ENCODE measurements around the gene COQ10A.
A peak's percentile ranks its signal among the peaks of the same experiment; 100 is the strongest.
"Not testable (repeated sequence)": the region's sequence is repeated elsewhere in the genome, so short reads cannot be mapped to it uniquely, and the experiment has no call there.

Gene COQ10A

GRCh38 chr12:56278905-56279304 is 12.2 kb downstream of the COQ10A start:
- no peak for DNase-seq (ENCODE audit: low read depth in 2 of 2)

DNA sequence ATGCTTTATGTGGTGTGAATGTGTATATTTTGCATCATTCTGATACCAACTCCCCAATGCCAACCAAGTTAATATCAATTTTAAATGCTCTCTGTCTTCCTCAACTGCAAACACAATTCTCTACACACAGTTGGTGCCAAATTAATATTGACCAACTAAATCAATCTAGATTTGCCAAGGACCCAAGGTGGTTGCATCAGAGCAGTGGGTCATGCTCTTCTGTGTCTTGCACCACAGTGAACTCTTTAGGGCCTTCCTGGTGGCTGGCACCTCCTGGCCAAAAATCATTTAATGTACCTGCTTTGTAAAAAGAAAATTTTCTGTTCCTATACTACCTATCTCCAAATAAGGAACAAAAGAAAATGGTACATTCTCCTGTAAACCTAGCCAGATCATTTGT is 14.1 kb downstream of the COQ10A start:
- no peak for DNase-seq (ENCODE audit: low read depth in 2 of 2)

DNA sequence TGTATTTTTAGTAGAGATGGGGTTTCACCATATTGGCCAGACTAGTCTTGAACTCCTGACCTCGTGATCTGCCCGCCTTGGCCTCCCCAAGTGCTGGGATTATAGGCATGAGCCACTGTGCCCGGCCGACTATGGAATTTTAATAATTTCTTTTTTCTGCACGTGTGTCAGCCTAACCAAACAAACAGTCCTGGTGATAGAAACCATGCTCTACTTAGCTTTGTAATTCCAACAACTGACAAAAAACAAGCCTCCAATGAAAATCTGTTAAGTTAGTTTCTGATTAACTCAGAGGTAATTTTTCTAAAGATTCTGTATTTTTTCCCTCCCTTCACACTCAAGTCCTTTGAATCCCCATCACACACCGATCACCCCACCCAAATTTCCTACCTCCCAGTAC is 15.3 kb downstream of the COQ10A start:
- DNase-seq (ENCODE audit: low read depth in 2 of 2) = no peak

- no peak for DNase-seq (ENCODE audit: low read depth in 2 of 2)
Observed at GRCh38 chr12:56282579-56282978, 15.8 kb downstream of the COQ10A start.

DNA sequence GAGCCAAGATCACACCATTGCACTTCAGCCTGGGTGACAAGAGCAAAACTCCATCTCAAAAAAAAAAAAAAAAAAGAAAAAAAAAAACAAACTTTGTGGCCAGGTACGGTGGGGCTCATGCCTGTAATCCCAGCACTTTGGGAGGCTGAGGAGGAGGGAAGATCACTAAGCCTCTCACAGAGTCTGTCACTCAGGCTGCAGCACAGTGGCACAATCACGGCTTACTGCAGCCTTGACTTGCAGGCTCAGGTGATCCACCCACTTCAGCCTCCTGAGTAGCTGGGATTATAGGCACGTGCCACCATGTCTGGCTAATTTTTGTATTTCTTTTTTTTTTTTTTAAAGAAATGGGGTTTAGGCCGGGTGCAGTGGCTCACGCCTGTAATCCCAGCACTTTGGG is 17.5 kb downstream of the COQ10A start:
- not testable (repeated sequence) for DNase-seq (ENCODE audit: low read depth in 2 of 2)

GRCh38 chr12:56286044-56286830 is 19.5 kb downstream of the COQ10A start:
- no peak for DNase-seq (ENCODE audit: low read depth in 2 of 2)

DNA sequence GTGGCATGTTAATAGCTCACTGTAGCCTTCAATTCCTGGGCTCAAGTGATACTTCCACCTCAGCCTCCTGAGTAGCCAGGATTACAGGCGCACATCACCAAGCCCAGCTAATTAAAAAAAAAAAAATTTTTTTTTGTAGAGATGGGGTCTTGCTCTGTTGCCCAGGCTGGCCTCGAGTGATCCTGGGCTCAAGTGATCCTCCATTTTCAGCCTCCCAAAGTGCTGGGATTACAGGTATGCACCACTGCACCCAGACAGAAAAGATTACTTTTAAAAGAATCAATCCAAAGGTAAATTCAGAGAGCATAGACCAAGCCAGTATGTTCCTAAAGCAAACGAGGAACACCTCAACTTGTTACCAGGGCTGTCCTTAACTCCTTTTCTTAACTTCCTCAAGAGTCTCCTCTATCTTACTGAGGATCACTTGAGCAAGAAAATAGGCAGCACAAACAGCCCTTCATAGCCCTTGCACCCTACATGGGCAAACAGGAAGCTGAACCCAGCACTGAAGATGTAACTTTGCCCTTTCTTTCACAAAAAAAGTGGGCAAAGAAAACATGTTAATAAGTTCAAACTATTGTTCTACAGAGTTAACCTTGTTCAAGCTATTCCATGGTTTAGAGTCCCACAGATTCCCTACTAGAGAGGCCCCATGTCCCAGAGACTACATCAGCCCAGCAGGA is 22.1 kb downstream of the COQ10A start:
- no peak for DNase-seq (ENCODE audit: low read depth in 2 of 2)

- no peak for DNase-seq (ENCODE audit: low read depth in 2 of 2)
Observed at GRCh38 chr12:56293795-56294194, 27.1 kb downstream of the COQ10A start.

GRCh38 chr12:56296295-56296694 is 29.6 kb downstream of the COQ10A start:
- DNase-seq (ENCODE audit: low read depth in 2 of 2) = no peak

- DNase-seq (ENCODE audit: low read depth in 2 of 2) = no peak
Observed at GRCh38 chr12:56297400-56297799, 30.7 kb downstream of the COQ10A start.

- DNase-seq (ENCODE audit: low read depth in 2 of 2) = no peak
Observed at GRCh38 chr12:56298828-56299227, 32.1 kb downstream of the COQ10A start.

DNA sequence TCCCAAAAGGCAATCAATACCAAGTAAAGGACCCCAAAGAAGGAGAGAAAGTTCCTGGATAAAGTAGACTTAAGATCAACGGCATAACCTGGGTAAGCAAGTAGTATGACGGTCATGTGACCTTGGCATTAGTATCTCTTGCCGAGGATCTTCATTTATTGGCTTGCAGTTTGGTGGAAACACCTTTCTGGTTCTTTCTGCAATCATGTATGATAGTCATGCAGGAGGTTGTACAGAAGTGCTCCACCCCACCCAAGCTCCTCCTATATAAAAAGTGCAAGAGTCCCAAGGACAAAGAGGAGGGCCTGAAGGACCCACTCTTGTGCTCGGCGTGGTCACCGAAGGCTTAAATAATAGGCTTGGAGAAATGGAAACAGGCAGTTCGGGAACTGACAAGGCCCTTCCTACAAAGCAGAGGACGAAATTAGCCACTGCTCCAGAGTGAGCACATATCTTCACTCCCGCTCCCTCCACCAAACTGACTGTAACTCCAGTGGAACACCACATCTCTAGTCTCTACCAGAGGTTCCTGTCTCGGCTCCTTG is 32.6 kb downstream of the COQ10A start:
- no peak for DNase-seq (ENCODE audit: low read depth in 2 of 2)

- peak; percentile 96 to 98 for DNase-seq (ENCODE audit: low read depth in 2 of 2)
Observed at GRCh38 chr12:56299853-56300643, 33.3 kb downstream of the COQ10A start, which contains the start of gene CS. Gene CS (minus strand): TSS chr12:56300330. CDS start chr12:56300201, 129 bp downstream.

DNA sequence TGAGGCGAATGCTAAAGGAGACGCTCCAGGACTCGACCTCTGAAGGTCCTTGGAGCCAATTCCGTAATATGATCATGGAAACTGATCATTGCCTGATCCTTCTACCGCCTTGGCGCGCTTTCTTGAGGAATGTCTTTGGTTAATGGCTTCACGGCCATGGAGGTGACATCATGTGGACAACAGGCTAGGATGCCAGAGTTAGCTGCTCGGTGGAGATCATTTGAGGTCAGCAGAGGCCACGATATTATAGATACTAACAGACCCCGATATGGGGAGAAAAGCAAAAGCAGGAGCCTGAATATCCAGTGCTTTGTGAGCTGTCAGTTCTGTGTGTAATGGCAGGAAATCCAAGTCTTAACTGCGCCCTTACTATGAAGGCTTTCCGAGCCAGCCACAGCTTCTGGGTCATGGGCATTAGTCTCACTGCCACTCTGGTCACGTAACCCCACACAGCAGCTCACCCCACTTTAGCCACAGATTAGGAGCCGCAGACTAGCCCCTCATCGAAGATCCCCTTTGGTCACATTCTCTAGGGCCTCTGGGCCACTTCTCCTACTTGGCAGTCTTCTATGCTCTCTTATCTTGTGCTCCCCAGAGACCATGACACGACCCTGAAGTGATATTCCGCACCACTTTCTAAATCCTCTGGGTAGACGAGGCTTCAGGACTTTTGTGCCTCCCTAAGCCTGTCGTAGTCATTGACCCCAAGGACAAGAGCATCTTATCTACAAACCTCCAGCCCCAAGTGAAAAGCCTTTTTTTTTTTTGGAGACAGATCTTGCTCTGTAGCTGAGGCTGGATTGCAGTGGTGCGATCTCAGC is 34.1 kb downstream of the COQ10A start:
- no peak for DNase-seq (ENCODE audit: low read depth in 2 of 2)

DNA sequence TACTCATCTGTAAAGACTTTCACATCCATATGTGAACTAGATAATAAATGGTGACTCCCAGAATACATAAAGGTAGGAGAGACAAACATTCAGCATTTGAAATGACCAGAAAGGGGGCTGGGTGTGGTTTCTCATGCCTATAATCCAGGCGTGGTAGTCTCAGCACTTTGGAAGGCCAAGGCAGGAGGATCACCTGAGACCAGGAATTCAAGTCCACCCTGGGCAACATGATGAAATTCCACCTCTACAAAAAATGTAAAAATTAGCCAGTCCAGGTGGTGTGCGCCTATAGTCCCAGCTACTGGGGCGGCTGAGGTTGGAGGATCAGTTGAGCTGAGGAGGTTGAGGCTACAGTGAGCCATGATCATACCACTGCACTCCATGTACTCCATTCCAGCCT is 37.5 kb downstream of the COQ10A start:
- no peak for DNase-seq (ENCODE audit: low read depth in 2 of 2)

- no peak for DNase-seq (ENCODE audit: low read depth in 2 of 2)
Observed at GRCh38 chr12:56304872-56305590, 38.3 kb downstream of the COQ10A start.

- no peak for DNase-seq (ENCODE audit: low read depth in 2 of 2)
Observed at GRCh38 chr12:56307221-56307965, 40.7 kb downstream of the COQ10A start.

GRCh38 chr12:56308714-56309113 is 42.0 kb downstream of the COQ10A start:
- no peak for DNase-seq (ENCODE audit: low read depth in 2 of 2)

DNA sequence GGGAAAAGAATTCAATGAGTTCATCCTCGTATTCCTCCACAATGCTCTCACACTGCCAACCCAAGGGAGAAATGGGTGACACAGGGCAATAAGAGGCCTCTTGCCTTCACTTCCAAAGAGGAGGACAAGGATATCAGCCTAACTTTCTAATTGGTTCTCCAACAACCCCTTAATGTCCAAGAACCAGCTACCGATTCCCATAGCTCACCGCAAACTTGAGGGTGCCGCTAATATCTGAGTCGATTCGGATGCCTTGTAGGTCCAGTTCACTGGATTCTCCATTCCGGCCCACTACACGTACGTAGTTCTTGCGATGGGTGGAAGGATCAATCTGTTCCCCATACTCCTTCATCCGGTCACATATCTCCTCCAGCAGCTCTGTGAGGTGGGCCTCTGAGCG is 44.3 kb downstream of the COQ10A start:
- DNase-seq (ENCODE audit: low read depth in 2 of 2) = no peak

- DNase-seq (ENCODE audit: low read depth in 2 of 2) = no peak
Observed at GRCh38 chr12:56315249-56315621, 48.5 kb downstream of the COQ10A start.

All from stimulated activated CD8-positive, alpha-beta memory T cell treated with anti-CD3 and anti-CD28 coated beads, Interleukin-15, amount 100 ng/mL, for 4 hours (primary cell).